ENCODE data around the gene CDX2. TPM values are rescaled to one million over a fixed set of nuclear protein-coding genes. Genes with fewer than 3 reads are reported as not detected.

Gene CDX2
- total RNA-seq, 1 donor from 2014 or later, result not detected

GRCh38 chr13:27980280-27980998 is 11.3 kb upstream of the CDX2 start:
- DNase-seq, result no peak
- intact Hi-C loops (cut with DNase I), result no loop called here
- ATAC-seq (ENCODE audit: poor library complexity), result no peak

- intact Hi-C loops (cut with DNase I), result no loop called here
- DNase-seq (no peak), ATAC-seq (ENCODE audit: poor library complexity) (no peak)
Observed at GRCh38 chr13:27979765-27980279, 10.7 kb upstream of the CDX2 start.

GRCh38 chr13:27979001-27979643 is 10.0 kb upstream of the CDX2 start:
- intact Hi-C loops (cut with DNase I), result no loop called here
- no peak for ATAC-seq (ENCODE audit: poor library complexity)
- no peak for DNase-seq

- no peak for ATAC-seq (ENCODE audit: poor library complexity)
- intact Hi-C loops (cut with DNase I), result no loop called here
- no peak for DNase-seq
Observed at GRCh38 chr13:27978301-27978968, 9.3 kb upstream of the CDX2 start.

GRCh38 chr13:27977476-27978300 is 8.6 kb upstream of the CDX2 start:
- no peak for ATAC-seq (ENCODE audit: poor library complexity)
- no peak for DNase-seq
- intact Hi-C loops (cut with DNase I), result no loop called here

- intact Hi-C loops (cut with DNase I), result no loop called here
- DNase-seq, result no peak
- no peak for ATAC-seq (ENCODE audit: poor library complexity)
Observed at GRCh38 chr13:27976362-27977091, 7.4 kb upstream of the CDX2 start.

GRCh38 chr13:27975564-27976361 is 6.6 kb upstream of the CDX2 start:
- DNase-seq (no peak), ATAC-seq (ENCODE audit: poor library complexity) (no peak)
- intact Hi-C loops (cut with DNase I), result no loop called here

- intact Hi-C loops (cut with DNase I), result no loop called here
- DNase-seq, result no peak
- no peak for ATAC-seq (ENCODE audit: poor library complexity)
Observed at GRCh38 chr13:27973961-27974662, 5.0 kb upstream of the CDX2 start.

GRCh38 chr13:27973291-27973690 is 4.2 kb upstream of the CDX2 start:
- ATAC-seq (ENCODE audit: poor library complexity) (no peak), DNase-seq (no peak)
- intact Hi-C loops (cut with DNase I), result no loop called here

- ATAC-seq (ENCODE audit: poor library complexity), result no peak
- intact Hi-C loops (cut with DNase I), result no loop called here
- DNase-seq, result no peak
Observed at GRCh38 chr13:27972478-27972820, 3.3 kb upstream of the CDX2 start.

- DNase-seq, result no peak
- ATAC-seq (ENCODE audit: poor library complexity), result no peak
- intact Hi-C loops (cut with DNase I), result no loop called here
Observed at GRCh38 chr13:27971776-27972477, 2.8 kb upstream of the CDX2 start.

GRCh38 chr13:27971236-27971645 is 2.1 kb upstream of the CDX2 start:
- no peak for DNase-seq
- intact Hi-C loops (cut with DNase I), result no loop called here
- no peak for ATAC-seq (ENCODE audit: poor library complexity)

- ATAC-seq (ENCODE audit: poor library complexity), result no peak
- DNase-seq, result no peak
- intact Hi-C loops (cut with DNase I), result no loop called here
Observed at GRCh38 chr13:27970382-27971235, 1.5 kb upstream of the CDX2 start.

GRCh38 chr13:27969866-27970229 is 733 bp upstream of the CDX2 start:
- intact Hi-C loops (cut with DNase I), result no loop called here
- ATAC-seq (ENCODE audit: poor library complexity) (no peak), DNase-seq (no peak)

- ATAC-seq (ENCODE audit: poor library complexity) (no peak), DNase-seq (no peak)
- intact Hi-C loops (cut with DNase I), result no loop called here
Observed at GRCh38 chr13:27968316-27969081, 616 bp downstream of the CDX2 start.
